ENCODE results near the gene PXMP4. TPM values are rescaled to one million over a fixed set of nuclear protein-coding genes. Genes with fewer than 3 reads are reported as not detected.
"Not testable (repeated sequence)": the region's sequence is repeated elsewhere in the genome, so short reads cannot be mapped to it uniquely, and the experiment has no call there.

PXMP4 gene
- total RNA-seq, 1 donor from 2014 or later: 3.5 TPM

DNA sequence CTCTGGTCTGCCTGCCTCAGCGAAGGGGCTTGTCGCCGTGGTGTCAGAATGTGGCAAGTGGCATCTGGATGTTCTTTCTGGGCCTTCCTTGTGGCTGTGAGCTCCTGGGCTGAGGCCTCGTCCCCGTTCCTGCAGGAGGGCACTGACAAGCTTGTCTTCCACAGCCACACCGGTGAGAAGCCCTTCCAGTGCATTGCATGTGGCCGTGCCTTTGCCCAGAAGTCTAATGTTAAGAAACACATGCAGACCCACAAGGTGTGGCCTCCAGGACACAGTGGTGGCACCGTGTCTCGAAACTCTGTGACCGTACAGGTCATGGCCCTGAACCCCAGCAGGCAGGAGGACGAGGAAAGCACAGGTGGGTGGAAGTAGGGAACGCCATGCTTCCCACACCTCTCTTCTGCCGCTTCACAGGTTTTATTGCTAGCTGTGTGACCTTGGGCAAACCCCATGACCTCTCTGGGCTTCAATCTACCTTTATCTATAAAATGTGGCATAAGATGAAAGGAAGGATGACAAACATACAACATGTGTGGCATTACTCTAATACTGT lies 41.7 kb upstream of the PXMP4 start:
- peaks cover 17% of the 10 kb centered on the region for H3K36me3 Mint-ChIP-seq
- no peaks in the 10 kb centered on the region for H3K27me3 ChIP-seq
- no peaks in the 10 kb centered on the region for H3K79me2 ChIP-seq (ENCODE audit: low read depth)
- H3K27me3 Mint-ChIP-seq (ENCODE audit: insufficient read depth, low read depth): peaks cover 4% of the 10 kb centered on the region
- H3K4me3 Mint-ChIP-seq: no peak overlapping the region
- H3K36me3 ChIP-seq: no peaks in the 10 kb centered on the region
- TF ChIP-seq, protein P1, sequence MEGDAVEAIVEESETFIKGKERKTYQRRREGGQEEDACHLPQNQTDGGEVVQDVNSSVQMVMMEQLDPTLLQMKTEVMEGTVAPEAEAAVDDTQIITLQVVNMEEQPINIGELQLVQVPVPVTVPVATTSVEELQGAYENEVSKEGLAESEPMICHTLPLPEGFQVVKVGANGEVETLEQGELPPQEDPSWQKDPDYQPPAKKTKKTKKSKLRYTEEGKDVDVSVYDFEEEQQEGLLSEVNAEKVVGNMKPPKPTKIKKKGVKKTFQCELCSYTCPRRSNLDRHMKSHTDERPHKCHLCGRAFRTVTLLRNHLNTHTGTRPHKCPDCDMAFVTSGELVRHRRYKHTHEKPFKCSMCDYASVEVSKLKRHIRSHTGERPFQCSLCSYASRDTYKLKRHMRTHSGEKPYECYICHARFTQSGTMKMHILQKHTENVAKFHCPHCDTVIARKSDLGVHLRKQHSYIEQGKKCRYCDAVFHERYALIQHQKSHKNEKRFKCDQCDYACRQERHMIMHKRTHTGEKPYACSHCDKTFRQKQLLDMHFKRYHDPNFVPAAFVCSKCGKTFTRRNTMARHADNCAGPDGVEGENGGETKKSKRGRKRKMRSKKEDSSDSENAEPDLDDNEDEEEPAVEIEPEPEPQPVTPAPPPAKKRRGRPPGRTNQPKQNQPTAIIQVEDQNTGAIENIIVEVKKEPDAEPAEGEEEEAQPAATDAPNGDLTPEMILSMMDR (IDR thresholded peaks at IDR 0.05): no peak
- no peak for TF ChIP-seq EZH2 (IDR thresholded peaks at IDR 0.05)
- TF ChIP-seq EZH2phosphoT487 (IDR thresholded peaks at IDR 0.05): no peak
- H2AFZ ChIP-seq (replicated peaks): no peak overlapping the region
- DNase-seq (ENCODE audit: low spot score): no peak
- no peaks in the 10 kb centered on the region for H4K20me1 ChIP-seq (ENCODE audit: low read depth)
- H3K27ac ChIP-seq: no peak overlapping the region
- no peaks in the 10 kb centered on the region for H3F3A ChIP-seq (ENCODE audit: low read depth)
- no peak overlapping the region for H3K9ac ChIP-seq
- no peaks in the 10 kb centered on the region for H3K9me3 ChIP-seq (ENCODE audit: low read depth)
- no peaks in the 10 kb centered on the region for H3K4me1 ChIP-seq
- H3K9me3 Mint-ChIP-seq: peaks cover 2% of the 10 kb centered on the region
- H3K27ac Mint-ChIP-seq: no peak overlapping the region
- H3K4me3 ChIP-seq: no peak overlapping the region
- no peaks in the 10 kb centered on the region for H3K4me1 Mint-ChIP-seq
- no peak overlapping the region for H3K4me2 ChIP-seq

DNA sequence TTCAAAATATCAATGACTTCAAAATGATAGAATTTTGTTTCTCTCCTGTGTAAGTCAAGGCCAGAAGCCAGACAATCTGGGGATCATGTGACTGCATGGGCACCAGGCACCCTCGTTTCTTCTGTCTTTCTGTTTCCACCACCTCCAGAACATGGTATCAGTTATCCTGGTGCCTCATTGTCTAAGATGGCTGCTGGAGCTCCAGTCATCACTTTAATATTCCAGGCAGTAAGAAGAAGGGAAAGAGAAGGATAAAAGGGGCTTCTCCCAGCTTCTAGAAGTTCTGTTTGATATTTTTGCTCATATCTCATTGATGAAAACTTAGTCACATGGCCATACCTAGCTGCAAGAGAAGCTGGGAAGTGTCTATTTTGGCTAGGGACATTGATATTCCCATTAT lies 37.3 kb upstream of the PXMP4 start:
- no peak for DNase-seq (ENCODE audit: low spot score)
- no peaks in the 10 kb centered on the region for H3K79me2 ChIP-seq (ENCODE audit: low read depth)
- Mint-ChIP-seq H3K27me3 (ENCODE audit: insufficient read depth, low read depth) (peaks cover 6% of the 10 kb centered on the region), H3K4me3 (no peak overlapping the region), H3K4me1 (peaks cover 6% of the 10 kb centered on the region), H3K36me3 (peaks cover 16% of the 10 kb centered on the region), H3K27ac (no peak overlapping the region), H3K9me3 (peaks cover 2% of the 10 kb centered on the region)
- H3K9me3 ChIP-seq (ENCODE audit: low read depth): no peaks in the 10 kb centered on the region
- no peaks in the 10 kb centered on the region for H3K36me3 ChIP-seq
- H4K20me1 ChIP-seq (ENCODE audit: low read depth): no peaks in the 10 kb centered on the region
- H3K9ac ChIP-seq: no peak overlapping the region
- no peaks in the 10 kb centered on the region for H3F3A ChIP-seq (ENCODE audit: low read depth)
- H3K27me3 ChIP-seq: no peaks in the 10 kb centered on the region
- H3K4me1 ChIP-seq: no peaks in the 10 kb centered on the region
- H3K27ac ChIP-seq: no peak overlapping the region
- H3K4me2 ChIP-seq: no peak overlapping the region
- H2AFZ ChIP-seq (replicated peaks): no peak overlapping the region
- H3K4me3 ChIP-seq: no peak overlapping the region
- TF ChIP-seq EZH2phosphoT487 (IDR thresholded peaks at IDR 0.05): no peak
- TF ChIP-seq EZH2 (IDR thresholded peaks at IDR 0.05): no peak
- TF ChIP-seq, protein P1 (IDR thresholded peaks at IDR 0.05): no peak

DNA sequence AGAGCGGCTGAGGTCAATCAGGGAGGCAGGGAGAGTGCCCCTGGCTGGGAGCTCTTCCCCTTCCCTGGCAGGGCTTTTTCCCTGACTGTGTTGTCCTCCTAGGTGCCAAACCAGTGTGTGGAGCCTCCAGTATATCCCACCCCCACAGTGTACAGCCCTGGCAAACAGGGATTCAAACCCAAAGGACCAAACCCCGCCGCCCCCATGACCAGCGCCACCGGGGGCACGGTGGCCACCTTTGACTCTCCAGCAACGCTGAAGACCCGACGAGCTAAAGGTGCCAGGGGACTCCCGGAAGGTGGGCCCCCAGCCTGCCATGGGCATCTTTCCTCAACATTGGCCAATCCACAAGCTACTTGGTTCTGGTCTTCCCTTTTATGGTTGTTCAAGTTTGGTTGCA lies 36.9 kb upstream of the PXMP4 start:
- H3K36me3 ChIP-seq: no peaks in the 10 kb centered on the region
- Mint-ChIP-seq H3K36me3 (peaks cover 18% of the 10 kb centered on the region), H3K27ac (no peak overlapping the region)

DNA sequence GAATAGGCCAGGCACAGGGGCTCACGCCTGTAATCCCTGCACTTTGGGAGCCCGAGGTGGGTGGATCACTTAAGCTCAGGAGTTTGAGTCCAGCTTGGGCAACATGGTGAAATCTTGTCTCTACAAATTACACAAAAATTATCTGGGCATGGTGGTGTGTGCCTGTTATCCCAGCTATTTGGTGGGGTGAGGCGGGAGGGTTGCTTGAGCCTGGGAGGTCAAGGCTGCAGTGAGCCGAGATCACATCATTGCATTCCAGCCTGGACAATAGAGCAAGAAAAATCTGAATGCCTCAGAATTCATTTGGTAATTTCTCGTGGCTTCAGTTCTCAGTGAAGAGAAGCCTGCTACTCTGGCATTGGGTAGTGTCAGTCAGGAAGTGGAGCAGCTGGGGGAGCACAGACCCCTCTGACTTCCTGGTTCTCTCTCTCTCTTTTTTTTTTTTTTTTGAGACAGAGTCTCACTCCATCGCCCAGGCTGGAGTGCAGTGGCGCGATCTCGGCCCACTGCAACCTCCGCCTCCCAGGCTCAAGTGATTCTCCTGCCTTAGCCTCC lies 35.9 kb upstream of the PXMP4 start:
- H3K9me3 Mint-ChIP-seq; H3K4me1 Mint-ChIP-seq; H2AFZ ChIP-seq (replicated peaks); H3K4me3 ChIP-seq; H3K27me3 Mint-ChIP-seq (ENCODE audit: insufficient read depth, low read depth); H3K4me1 ChIP-seq; H4K20me1 ChIP-seq (ENCODE audit: low read depth); H3K4me2 ChIP-seq; H3K9ac ChIP-seq; DNase-seq (ENCODE audit: low spot score); H3F3A ChIP-seq (ENCODE audit: low read depth); H3K79me2 ChIP-seq (ENCODE audit: low read depth); H3K4me3 Mint-ChIP-seq; H3K9me3 ChIP-seq (ENCODE audit: low read depth); H3K36me3 ChIP-seq; H3K27ac ChIP-seq; H3K27me3 ChIP-seq: not testable (repeated sequence)
- H3K36me3 Mint-ChIP-seq: peaks cover 19% of the 10 kb centered on the region
- H3K27ac Mint-ChIP-seq: peak overlapping the region; percentile 90

More for the DNA sequence above, 36.9 kb upstream of the PXMP4 start:
- Mint-ChIP-seq H3K9me3 (peaks cover 2% of the 10 kb centered on the region), H3K4me1 (peaks cover 6% of the 10 kb centered on the region), H3K27me3 (ENCODE audit: insufficient read depth, low read depth) (peaks cover 6% of the 10 kb centered on the region), H3K4me3 (no peak overlapping the region)
- no peaks in the 10 kb centered on the region for H3K27me3 ChIP-seq
- no peak overlapping the region for H2AFZ ChIP-seq (replicated peaks)
- H3K9me3 ChIP-seq (ENCODE audit: low read depth): no peaks in the 10 kb centered on the region
- no peak overlapping the region for H3K9ac ChIP-seq
- H3K4me1 ChIP-seq: no peaks in the 10 kb centered on the region
- H3K27ac ChIP-seq: no peak overlapping the region
- H4K20me1 ChIP-seq (ENCODE audit: low read depth): no peaks in the 10 kb centered on the region
- no peaks in the 10 kb centered on the region for H3F3A ChIP-seq (ENCODE audit: low read depth)
- TF ChIP-seq EZH2phosphoT487 (IDR thresholded peaks at IDR 0.05) (no peak), EZH2 (IDR thresholded peaks at IDR 0.05) (no peak)
- TF ChIP-seq, protein P1 (IDR thresholded peaks at IDR 0.05): no peak
- DNase-seq (ENCODE audit: low spot score): no peak
- no peak overlapping the region for H3K4me3 ChIP-seq
- no peaks in the 10 kb centered on the region for H3K79me2 ChIP-seq (ENCODE audit: low read depth)
- no peak overlapping the region for H3K4me2 ChIP-seq

All from neural progenitor cell (in vitro differentiated cells).